Transverse colon (tissue), 4 donors: Measurements from ENCODE around the gene ROBO1. TPM values are rescaled to one million over a fixed set of nuclear protein-coding genes. Genes with fewer than 3 reads are reported as not detected.
A peak's percentile ranks its signal among the peaks of the same experiment; 100 is the strongest.

Source experiments
- DNase-seq: peaks from one replicate; pipeline ENCODE4 v3.0.0-alpha.2; 2019
- H3K27ac ChIP-seq, 4 donors: fragments of 200-600 bp; sonication (generic); 2 replicates each; pipeline ENCODE4 v1.5.1; 2016 to 2018; ENCODE audit warnings: inconsistent platforms in 4 of 4
- H3K27me3 ChIP-seq: fragments of 200-600 bp; sonication (generic); 2 replicates; pipeline ENCODE4 v1.5.1; 2017; ENCODE audit warnings: inconsistent platforms
- H3K36me3 ChIP-seq, 4 donors: fragments of 200-600 bp; sonication (generic); 2 replicates each; pipeline ENCODE4 v1.5.1; 2017 to 2019; ENCODE audit warnings: inconsistent platforms in 4 of 4
- H3K4me1 ChIP-seq, 4 donors: fragments of 200-600 bp; sonication (generic); 2 replicates each; pipeline ENCODE4 v1.5.1; 2017 to 2020; ENCODE audit warnings: inconsistent platforms in 4 of 4
- H3K4me3 ChIP-seq, 4 donors: fragments of 200-600 bp; sonication (generic); 1 replicate in 1 of 4; 2 replicates in 3 of 4; pipeline versions ENCODE4 v1.5.1 to v1.6.1; 2017 to 2019; ENCODE audit warnings: inconsistent platforms in 4 of 4
- H3K9me3 ChIP-seq, 2 donors: fragments of 200-600 bp; sonication (generic); 2 replicates each; pipeline ENCODE4 v1.5.1; 2017 to 2019; ENCODE audit warnings: inconsistent platforms in 2 of 2
- CTCF ChIP-seq, 5 experiments: fragments of 200-600 bp in 3 of 5; fragments of 450-650 bp in 2 of 5; sonication (generic) in 3 of 5; IDR thresholded peaks; 1 replicate in 2 of 5; 2 replicates in 3 of 5; pipeline ENCODE4 v1.5.1; 2016 to 2017; ENCODE audit warnings: antibody characterized with exemption in 5 of 5, inconsistent platforms in 3 of 5, mild to moderate bottlenecking in 2 of 5, moderate library complexity in 1 of 5
- EP300 ChIP-seq: sonication (generic); formaldehyde crosslinking; IDR thresholded peaks from one replicate; pipeline ENCODE4 v1.6.1; 2017; ENCODE audit warnings: antibody characterized with exemption, low read depth
- POLR2A ChIP-seq: fragments of 450-650 bp; IDR thresholded peaks from one replicate; pipeline ENCODE4 v1.6.1; 2016; ENCODE audit warnings: antibody characterized with exemption, mild to moderate bottlenecking, moderate library complexity
- POLR2AphosphoS5 ChIP-seq, 3 donors: sonication (generic); formaldehyde crosslinking; IDR thresholded peaks; one replicate each; pipeline ENCODE4 v1.6.1; 2016; ENCODE audit warnings: antibody characterized with exemption in 3 of 3
- WGBS, 2 donors: methylation state at CpG; one replicate each; pipeline ENCODE4 v1.1.5; 2018; ENCODE audit warnings: low coverage in 1 of 2; 5-methylcytosine and 5-hydroxymethylcytosine counted together
- in situ Hi-C, 4 donors: fragments of 200-750 bp; cut with MboI; loops; one replicate each; pipeline versions ENCODE4 v1.15.0 to v1.15.1; 2017; ENCODE audit warnings: low sequenced_read_pairs in 3 of 4, low pct_ligation_motif_present in 1 of 4, low pct_unique_long_range_greater_than_20kb in 1 of 4
- intact Hi-C: fragments of 100-400 bp; cut with DNase I; formaldehyde crosslinking; loops from one replicate; pipeline ENCODE4 v1.15.1; 2023; ENCODE audit warnings: low total_unique reads
- total RNA-seq, 4 donors: library from RNA; depleted of rRNA; stranded (reverse); fragments of >200 nt; gene quantifications; one replicate each; pipeline ENCODE4 v1.1.0, GENCODE V29; 2016

The ROBO1 gene
- total RNA-seq, 4 donors from 2014 or later, result 7.6 to 68.7 (median 9.1) TPM

- in situ Hi-C loops (loop anchor here in 1 of 4 donors (25.0 kb wide), 1 partner anchor 1169 kb away; no protein-coding TSS in a partner anchor), intact Hi-C loops (no loop called here)
- H3K27me3 ChIP-seq, result no peaks in the 10 kb centered on the region
- no peaks in the 10 kb centered on the region for H3K9me3 ChIP-seq
- no peak for DNase-seq
- no peak overlapping the region for H3K4me3 ChIP-seq
- no peaks in the 10 kb centered on the region for H3K4me1 ChIP-seq
- no peak overlapping the region for H3K27ac ChIP-seq
- TF ChIP-seq CTCF (IDR thresholded peaks at IDR 0.05), result peak in 2 of 5 experiments; percentile 22 to 25
- TF ChIP-seq EP300, result no peak
- no peaks in the 10 kb centered on the region for H3K36me3 ChIP-seq
- 8 to 14% methylated on average over 2 of the region's 2 CpGs for WGBS, 2 donors
Measured at GRCh38 chr3:79517766-79518413, 249.9 kb downstream of the ROBO1 start.

- no peaks in the 10 kb centered on the region for H3K9me3 ChIP-seq
- no peak for DNase-seq
- TF ChIP-seq POLR2AphosphoS5 (IDR thresholded peaks at IDR 0.05) (no peak), POLR2A (no peak), CTCF (IDR thresholded peaks at IDR 0.05) (no peak), EP300 (no peak)
- intact Hi-C loops (no loop called here), in situ Hi-C loops (loop anchor here in 1 of 4 donors (25.0 kb wide), 1 partner anchor 1171 kb away; no protein-coding TSS in a partner anchor)
- no peak overlapping the region for H3K4me3 ChIP-seq
- no peaks in the 10 kb centered on the region for H3K4me1 ChIP-seq
- no peak overlapping the region for H3K27ac ChIP-seq
- no peaks in the 10 kb centered on the region for H3K36me3 ChIP-seq
- WGBS, 2 donors, result 71 to 73% methylated on average over 4 of the region's 4 CpGs
- H3K27me3 ChIP-seq, result no peaks in the 10 kb centered on the region
Measured at GRCh38 chr3:79516795-79517194, 251.0 kb downstream of the ROBO1 start.

- no peaks in the 10 kb centered on the region for H3K36me3 ChIP-seq
- DNase-seq, result no peak
- no peak for TF ChIP-seq CTCF (IDR thresholded peaks at IDR 0.05)
- TF ChIP-seq POLR2AphosphoS5 (IDR thresholded peaks at IDR 0.05), result no peak
- no peak for TF ChIP-seq POLR2A
- no peak for TF ChIP-seq EP300
- in situ Hi-C loops, result loop anchor here in 1 of 4 donors (25.0 kb wide), 1 partner anchor 1172 kb away; no protein-coding TSS in a partner anchor
- peaks cover 0 to 3% of the 10 kb centered on the region in 2 donors for H3K9me3 ChIP-seq
- H3K4me3 ChIP-seq, result no peak overlapping the region
- H3K27me3 ChIP-seq, result no peaks in the 10 kb centered on the region
- H3K4me1 ChIP-seq, result no peaks in the 10 kb centered on the region
- 31% methylated on average over 4 of the region's 4 CpGs; no CpG with 5 or more reads in 1 of the 2 donors for WGBS, 2 donors
- intact Hi-C loops, result no loop called here
- H3K27ac ChIP-seq, result no peak overlapping the region
Measured at GRCh38 chr3:79515072-79515471, 252.7 kb downstream of the ROBO1 start.

- no peak overlapping the region for H3K4me3 ChIP-seq
- DNase-seq, result no peak
- H3K4me1 ChIP-seq, result no peaks in the 10 kb centered on the region
Measured at GRCh38 chr3:79514069-79514468, 253.7 kb downstream of the ROBO1 start.

More at GRCh38 chr3:79514069-79514468, 253.7 kb downstream of the ROBO1 start:
- TF ChIP-seq POLR2A, result no peak
- no peak for TF ChIP-seq CTCF (IDR thresholded peaks at IDR 0.05)
- TF ChIP-seq EP300, result no peak
- no peak for TF ChIP-seq POLR2AphosphoS5 (IDR thresholded peaks at IDR 0.05)
- intact Hi-C loops, result no loop called here
- peaks cover 0 to 3% of the 10 kb centered on the region in 2 donors for H3K9me3 ChIP-seq
- H3K27ac ChIP-seq, result no peak overlapping the region
- no peaks in the 10 kb centered on the region for H3K27me3 ChIP-seq
- no peaks in the 10 kb centered on the region for H3K36me3 ChIP-seq
- WGBS, 2 donors, result 33 to 67% methylated on average over 3 of the region's 3 CpGs
- in situ Hi-C loops, result loop anchor here in 1 of 4 donors (25.0 kb wide), 1 partner anchor 1173 kb away; no protein-coding TSS in a partner anchor
